Measurements from ENCODE around the gene PHACTR1.

DNA sequence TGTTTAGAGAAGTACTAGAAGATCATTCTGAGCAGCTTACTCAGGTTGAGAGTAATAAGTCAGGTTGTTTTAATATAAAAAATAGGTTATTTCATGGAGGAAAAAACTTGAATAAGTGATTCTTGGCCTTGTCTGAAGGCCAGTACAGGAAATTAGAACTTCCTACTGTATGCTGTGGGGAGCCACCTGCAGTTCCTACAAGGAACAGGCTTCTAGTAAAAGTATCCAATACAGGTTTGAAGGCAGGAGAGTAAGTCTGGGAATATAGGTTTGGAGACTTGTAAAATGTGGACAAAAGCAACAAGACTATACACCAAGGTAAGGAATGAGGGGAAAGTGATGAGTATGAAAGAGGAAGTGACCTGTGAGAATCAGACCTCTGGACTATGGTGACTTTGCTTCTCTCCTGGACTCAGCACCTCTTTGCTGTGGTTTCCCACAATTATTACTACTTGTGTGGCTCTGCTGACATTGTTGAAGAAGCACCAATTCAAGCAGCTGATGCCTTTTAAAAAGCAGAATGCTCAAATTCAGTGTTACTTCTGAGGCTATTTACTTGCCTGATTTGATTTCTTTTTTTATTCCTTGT is 333.2 kb downstream of the PHACTR1 start:
- TF ChIP-seq, protein P1, sequence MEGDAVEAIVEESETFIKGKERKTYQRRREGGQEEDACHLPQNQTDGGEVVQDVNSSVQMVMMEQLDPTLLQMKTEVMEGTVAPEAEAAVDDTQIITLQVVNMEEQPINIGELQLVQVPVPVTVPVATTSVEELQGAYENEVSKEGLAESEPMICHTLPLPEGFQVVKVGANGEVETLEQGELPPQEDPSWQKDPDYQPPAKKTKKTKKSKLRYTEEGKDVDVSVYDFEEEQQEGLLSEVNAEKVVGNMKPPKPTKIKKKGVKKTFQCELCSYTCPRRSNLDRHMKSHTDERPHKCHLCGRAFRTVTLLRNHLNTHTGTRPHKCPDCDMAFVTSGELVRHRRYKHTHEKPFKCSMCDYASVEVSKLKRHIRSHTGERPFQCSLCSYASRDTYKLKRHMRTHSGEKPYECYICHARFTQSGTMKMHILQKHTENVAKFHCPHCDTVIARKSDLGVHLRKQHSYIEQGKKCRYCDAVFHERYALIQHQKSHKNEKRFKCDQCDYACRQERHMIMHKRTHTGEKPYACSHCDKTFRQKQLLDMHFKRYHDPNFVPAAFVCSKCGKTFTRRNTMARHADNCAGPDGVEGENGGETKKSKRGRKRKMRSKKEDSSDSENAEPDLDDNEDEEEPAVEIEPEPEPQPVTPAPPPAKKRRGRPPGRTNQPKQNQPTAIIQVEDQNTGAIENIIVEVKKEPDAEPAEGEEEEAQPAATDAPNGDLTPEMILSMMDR (conservative IDR thresholded peaks at IDR 0.05; ENCODE audit: low read depth, low read length) = no peak
- no peak for TF ChIP-seq FOS (IDR thresholded peaks at IDR 0.05; ENCODE audit: low read depth, low read length)
- TF ChIP-seq POLR2A (IDR thresholded peaks at IDR 0.05; ENCODE audit: low read depth, low read length) = no peak
- no peak for TF ChIP-seq RAD21 (IDR thresholded peaks at IDR 0.05; ENCODE audit: low read length)
- no peak for TF ChIP-seq RFX5 (IDR thresholded peaks at IDR 0.05; ENCODE audit: low read depth, low read length)
- TF ChIP-seq BHLHE40 (IDR thresholded peaks at IDR 0.05; ENCODE audit: low read depth, low read length) = no peak
- TF ChIP-seq, protein P2, sequence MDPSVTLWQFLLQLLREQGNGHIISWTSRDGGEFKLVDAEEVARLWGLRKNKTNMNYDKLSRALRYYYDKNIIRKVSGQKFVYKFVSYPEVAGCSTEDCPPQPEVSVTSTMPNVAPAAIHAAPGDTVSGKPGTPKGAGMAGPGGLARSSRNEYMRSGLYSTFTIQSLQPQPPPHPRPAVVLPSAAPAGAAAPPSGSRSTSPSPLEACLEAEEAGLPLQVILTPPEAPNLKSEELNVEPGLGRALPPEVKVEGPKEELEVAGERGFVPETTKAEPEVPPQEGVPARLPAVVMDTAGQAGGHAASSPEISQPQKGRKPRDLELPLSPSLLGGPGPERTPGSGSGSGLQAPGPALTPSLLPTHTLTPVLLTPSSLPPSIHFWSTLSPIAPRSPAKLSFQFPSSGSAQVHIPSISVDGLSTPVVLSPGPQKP (IDR thresholded peaks at IDR 0.05; ENCODE audit: borderline replicate concordance, low read depth, low read length) = no peak
- TF ChIP-seq, protein P3, sequence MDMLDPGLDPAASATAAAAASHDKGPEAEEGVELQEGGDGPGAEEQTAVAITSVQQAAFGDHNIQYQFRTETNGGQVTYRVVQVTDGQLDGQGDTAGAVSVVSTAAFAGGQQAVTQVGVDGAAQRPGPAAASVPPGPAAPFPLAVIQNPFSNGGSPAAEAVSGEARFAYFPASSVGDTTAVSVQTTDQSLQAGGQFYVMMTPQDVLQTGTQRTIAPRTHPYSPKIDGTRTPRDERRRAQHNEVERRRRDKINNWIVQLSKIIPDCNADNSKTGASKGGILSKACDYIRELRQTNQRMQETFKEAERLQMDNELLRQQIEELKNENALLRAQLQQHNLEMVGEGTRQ (IDR thresholded peaks at IDR 0.05; ENCODE audit: low read depth, low read length) = no peak
